Fibroblast of lung (primary cell): ENCODE results near the gene ALDH3A2. TPM values are rescaled to one million over a fixed set of nuclear protein-coding genes. Genes with fewer than 3 reads are reported as not detected.

Source experiments
- DNase-seq, 2 donors: peaks; one replicate each; pipeline versions ENCODE4 v3.0.0 to v3.0.0-alpha.2; 2010; ENCODE audit warnings: low read depth in 2 of 2
- H2AFZ ChIP-seq: 2 replicates; pipeline ENCODE4 v1.5.1; 2012; ENCODE audit warnings: low read length, control low read depth, inconsistent platforms
- H3K27ac ChIP-seq: 2 replicates; pipeline ENCODE4 v1.5.1; 2011; ENCODE audit warnings: low read length, control low read depth; ENCODE audit not compliant: insufficient read depth
- H3K27me3 ChIP-seq: 2 replicates; pipeline ENCODE4 v1.5.1; 2011; ENCODE audit warnings: mild to moderate bottlenecking, low read length; ENCODE audit not compliant: control insufficient read depth, insufficient read depth
- H3K36me3 ChIP-seq: 2 replicates; pipeline ENCODE4 v1.5.1; 2011; ENCODE audit warnings: low read length; ENCODE audit not compliant: control insufficient read depth, insufficient read depth
- H3K4me1 ChIP-seq: 2 replicates; pipeline ENCODE4 v1.5.1; 2011; ENCODE audit warnings: low read length; ENCODE audit not compliant: control insufficient read depth, insufficient read depth; ENCODE audit errors: extremely low read depth
- H3K4me2 ChIP-seq: 2 replicates; pipeline ENCODE4 v1.5.1; 2011; ENCODE audit warnings: low read length, control low read depth; ENCODE audit not compliant: insufficient read depth; ENCODE audit errors: extremely low read depth
- H3K4me3 ChIP-seq, 4 experiments: fragments of 200-600 bp in 1 of 4; sonication (generic) in 1 of 4; replicated peaks in 1 of 4; 2 replicates each; pipeline ENCODE4 v1.5.1; 2011 to 2016; ENCODE audit warnings: low read length in 4 of 4, low read depth in 3 of 4, mild to moderate bottlenecking in 3 of 4, control low read depth in 2 of 4, inconsistent platforms in 1 of 4, mixed read lengths in 1 of 4; ENCODE audit not compliant: insufficient read depth in 1 of 4; ENCODE audit errors: control extremely low read depth in 1 of 4
- H3K79me2 ChIP-seq: 2 replicates; pipeline ENCODE4 v1.5.1; 2012; ENCODE audit warnings: mild to moderate bottlenecking, low read length, inconsistent platforms; ENCODE audit not compliant: control insufficient read depth, insufficient read depth
- H3K9ac ChIP-seq: 2 replicates; pipeline ENCODE4 v1.5.1; 2011; ENCODE audit warnings: mild to moderate bottlenecking, low read length, control low read depth; ENCODE audit not compliant: insufficient read depth
- H3K9me3 ChIP-seq: 2 replicates; pipeline ENCODE4 v1.5.1; 2012; ENCODE audit warnings: low read depth, low read length; ENCODE audit not compliant: control insufficient read depth, insufficient read depth
- H4K20me1 ChIP-seq: 2 replicates; pipeline ENCODE4 v1.5.1; 2011; ENCODE audit warnings: low read length; ENCODE audit not compliant: control insufficient read depth, insufficient read depth; ENCODE audit errors: extremely low read depth
- CTCF ChIP-seq, 2 donors: IDR thresholded peaks in 1 of 2; conservative IDR thresholded peaks in 1 of 2; 1 replicate in 1 of 2; 2 replicates in 1 of 2; pipeline ENCODE4 v1.5.1; 2011 to 2012; ENCODE audit warnings: low read length in 2 of 2, control low read depth in 1 of 2, inconsistent platforms in 1 of 2, low read depth in 1 of 2, mild to moderate bottlenecking in 1 of 2
- EZH2 ChIP-seq: IDR thresholded peaks from 2 replicates; pipeline ENCODE4 v1.5.1; 2012; ENCODE audit warnings: low read length, control low read depth, mild to moderate bottlenecking; ENCODE audit errors: missing control alignments
- polyA plus RNA-seq, 2 donors: library from polyadenylated mRNA; depleted of rRNA in 1 of 2; stranded (reverse) in 1 of 2; unstranded in 1 of 2; fragments of >200 nt; gene quantifications; 2 replicates each; pipeline ENCODE4 v1.2.1, GENCODE V29; 2011 to 2012; ENCODE audit warnings: missing spikeins in 1 of 2
- total RNA-seq: library from RNA; depleted of rRNA; stranded (reverse); fragments of >200 nt; gene quantifications from 2 replicates; pipeline ENCODE4 v1.2.1, GENCODE V29; 2014

ALDH3A2 gene
- total and polyA plus RNA-seq, 2 donors (not counting 1 experiment from before 2014, with no cell fraction given): 14.6 to 30.2 TPM

- Histone ChIP-seq H2AFZ (no peak overlapping the region), H3K9me3 (no peaks in the 10 kb centered on the region), H3K4me3 (no peak overlapping the region), H3K27ac (no peak overlapping the region), H4K20me1 (no peaks in the 10 kb centered on the region), H3K79me2 (no peaks in the 10 kb centered on the region), H3K9ac (no peak overlapping the region), H3K4me1 (no peaks in the 10 kb centered on the region), H3K27me3 (no peaks in the 10 kb centered on the region), H3K4me2 (no peak overlapping the region), H3K36me3 (no peaks in the 10 kb centered on the region)
- TF ChIP-seq CTCF (conservative IDR thresholded peaks at IDR 0.05 in 1 of 2, IDR thresholded peaks at IDR 0.05 in 1 of 2; ENCODE audit: low read depth in 1 of 2, low read length in 2 of 2) (no peak), EZH2 (no peak)
- DNase-seq: no peak
These were observed 58.5 kb downstream of the ALDH3A2 start for GRCh38 chr17:19706791-19707727.

- H2AFZ ChIP-seq: no peak overlapping the region
- H3K4me1 ChIP-seq: no peaks in the 10 kb centered on the region
- no peaks in the 10 kb centered on the region for H3K79me2 ChIP-seq
- TF ChIP-seq CTCF (conservative IDR thresholded peaks at IDR 0.05 in 1 of 2, IDR thresholded peaks at IDR 0.05 in 1 of 2; ENCODE audit: low read depth in 1 of 2, low read length in 2 of 2): no peak
- no peak for TF ChIP-seq EZH2
- no peaks in the 10 kb centered on the region for H3K36me3 ChIP-seq
- H3K9ac ChIP-seq: no peak overlapping the region
- no peak overlapping the region for H3K4me2 ChIP-seq
- DNase-seq: no peak
- no peak overlapping the region for H3K4me3 ChIP-seq
- H3K27me3 ChIP-seq: no peaks in the 10 kb centered on the region
- no peaks in the 10 kb centered on the region for H3K9me3 ChIP-seq
- H3K27ac ChIP-seq: no peak overlapping the region
- no peaks in the 10 kb centered on the region for H4K20me1 ChIP-seq
These were observed 59.2 kb downstream of the ALDH3A2 start for GRCh38 chr17:19707728-19708221.

GRCh38 chr17:19708431-19709175 lies 60.1 kb downstream of the ALDH3A2 start:
- no peaks in the 10 kb centered on the region for H3K9me3 ChIP-seq
- no peak overlapping the region for H3K4me3 ChIP-seq
- no peaks in the 10 kb centered on the region for H3K79me2 ChIP-seq
- no peak overlapping the region for H3K9ac ChIP-seq
- DNase-seq: no peak
- H3K36me3 ChIP-seq: no peaks in the 10 kb centered on the region
- no peak overlapping the region for H3K27ac ChIP-seq
- no peak for TF ChIP-seq EZH2
- TF ChIP-seq CTCF (conservative IDR thresholded peaks at IDR 0.05 in 1 of 2, IDR thresholded peaks at IDR 0.05 in 1 of 2; ENCODE audit: low read depth in 1 of 2, low read length in 2 of 2): no peak
- H4K20me1 ChIP-seq: no peaks in the 10 kb centered on the region
- H3K4me2 ChIP-seq: no peak overlapping the region
- H2AFZ ChIP-seq: no peak overlapping the region
- no peaks in the 10 kb centered on the region for H3K4me1 ChIP-seq
- no peaks in the 10 kb centered on the region for H3K27me3 ChIP-seq
